Measurements from ENCODE around the gene UGT1A5.
"Not testable (repeated sequence)": the region's sequence is repeated elsewhere in the genome, so short reads cannot be mapped to it uniquely, and the experiment has no call there.

The UGT1A5 gene

GRCh38 chr2:233688341-233688740, 24.4 kb upstream of the UGT1A5 start:
- Mint-ChIP-seq H3K4me1 (ENCODE audit: low read depth) (no peaks in the 10 kb centered on the region), H3K27me3 (peaks cover 7% of the 10 kb centered on the region), H3K4me3 (no peak overlapping the region), H3K9me3 (ENCODE audit: low read depth) (no peaks in the 10 kb centered on the region), H3K36me3 (no peaks in the 10 kb centered on the region), H3K27ac (no peak overlapping the region)

GRCh38 chr2:233689031-233689430, 23.7 kb upstream of the UGT1A5 start:
- Mint-ChIP-seq H3K4me1 (ENCODE audit: low read depth) (no peaks in the 10 kb centered on the region), H3K4me3 (no peak overlapping the region), H3K36me3 (no peaks in the 10 kb centered on the region), H3K9me3 (ENCODE audit: low read depth) (no peaks in the 10 kb centered on the region), H3K27me3 (peaks cover 7% of the 10 kb centered on the region), H3K27ac (no peak overlapping the region)

- Mint-ChIP-seq H3K36me3 (no peaks in the 10 kb centered on the region), H3K9me3 (ENCODE audit: low read depth) (no peaks in the 10 kb centered on the region), H3K27me3 (peaks cover 7% of the 10 kb centered on the region), H3K4me3 (no peak overlapping the region), H3K27ac (no peak overlapping the region), H3K4me1 (ENCODE audit: low read depth) (no peaks in the 10 kb centered on the region)
These were observed 23.2 kb upstream of the UGT1A5 start for GRCh38 chr2:233689501-233689900.

GRCh38 chr2:233690444-233690843, 22.3 kb upstream of the UGT1A5 start:
- Mint-ChIP-seq H3K27ac (no peak overlapping the region), H3K36me3 (no peaks in the 10 kb centered on the region), H3K4me3 (no peak overlapping the region), H3K9me3 (ENCODE audit: low read depth) (no peaks in the 10 kb centered on the region), H3K27me3 (peaks cover 7% of the 10 kb centered on the region), H3K4me1 (ENCODE audit: low read depth) (no peaks in the 10 kb centered on the region)

- no peaks in the 10 kb centered on the region for H3K9me3 Mint-ChIP-seq (ENCODE audit: low read depth)
- no peaks in the 10 kb centered on the region for H3K36me3 Mint-ChIP-seq
- no peak overlapping the region for H3K27ac Mint-ChIP-seq
- H3K4me3 Mint-ChIP-seq, result no peak overlapping the region
- H3K27me3 Mint-ChIP-seq, result peaks cover 4% of the 10 kb centered on the region
- H3K4me1 Mint-ChIP-seq (ENCODE audit: low read depth), result no peaks in the 10 kb centered on the region
These were observed 21.0 kb upstream of the UGT1A5 start for GRCh38 chr2:233691443-233692433.

- Mint-ChIP-seq H3K9me3 (ENCODE audit: low read depth) (no peaks in the 10 kb centered on the region), H3K27me3 (peaks cover 3% of the 10 kb centered on the region), H3K4me3 (no peak within 1 kb of the TSS), H3K36me3 (no peaks in the 10 kb centered on the region), H3K27ac (no peak within 1 kb of the TSS), H3K4me1 (ENCODE audit: low read depth) (no peaks in the 10 kb centered on the region)
These were observed 20.1 kb upstream of the UGT1A5 start, which contains the start of gene UGT1A6 for GRCh38 chr2:233692648-233693047. TSS of gene UGT1A6 (plus strand) at chr2:233692890. CDS start at chr2:233693005, 115 bp downstream.

- no peaks in the 10 kb centered on the region for H3K27me3 Mint-ChIP-seq
- H3K36me3 Mint-ChIP-seq, result no peaks in the 10 kb centered on the region
- H3K4me3 Mint-ChIP-seq, result no peak overlapping the region
- H3K9me3 Mint-ChIP-seq (ENCODE audit: low read depth), result no peaks in the 10 kb centered on the region
- no peaks in the 10 kb centered on the region for H3K4me1 Mint-ChIP-seq (ENCODE audit: low read depth)
- H3K27ac Mint-ChIP-seq, result no peak overlapping the region
These were observed 18.7 kb upstream of the UGT1A5 start for GRCh38 chr2:233693963-233694362.

- Mint-ChIP-seq H3K36me3 (no peaks in the 10 kb centered on the region), H3K4me1 (ENCODE audit: low read depth) (no peaks in the 10 kb centered on the region), H3K9me3 (ENCODE audit: low read depth) (no peaks in the 10 kb centered on the region), H3K27ac (no peak overlapping the region), H3K4me3 (no peak overlapping the region), H3K27me3 (no peaks in the 10 kb centered on the region)
These were observed 14.0 kb upstream of the UGT1A5 start for GRCh38 chr2:233698740-233699139.

- Mint-ChIP-seq H3K4me1 (ENCODE audit: low read depth) (no peaks in the 10 kb centered on the region), H3K9me3 (ENCODE audit: low read depth) (peaks cover 3% of the 10 kb centered on the region), H3K4me3 (no peak overlapping the region), H3K27ac (no peak overlapping the region), H3K27me3 (peaks cover 3% of the 10 kb centered on the region), H3K36me3 (peaks cover 3% of the 10 kb centered on the region)
These were observed 13.2 kb upstream of the UGT1A5 start for GRCh38 chr2:233699424-233700027.

- Mint-ChIP-seq H3K36me3 (peaks cover 3% of the 10 kb centered on the region), H3K27me3 (peaks cover 4% of the 10 kb centered on the region), H3K9me3 (ENCODE audit: low read depth) (peaks cover 3% of the 10 kb centered on the region), H3K4me3 (no peak overlapping the region), H3K27ac (no peak overlapping the region), H3K4me1 (ENCODE audit: low read depth) (no peaks in the 10 kb centered on the region)
These were observed 12.6 kb upstream of the UGT1A5 start for GRCh38 chr2:233700028-233700635.

- H3K4me3 Mint-ChIP-seq; H3K9me3 Mint-ChIP-seq (ENCODE audit: low read depth); H3K4me1 Mint-ChIP-seq (ENCODE audit: low read depth); H3K36me3 Mint-ChIP-seq; H3K27me3 Mint-ChIP-seq; H3K27ac Mint-ChIP-seq: not testable (repeated sequence)
These were observed 11.9 kb upstream of the UGT1A5 start for GRCh38 chr2:233700842-233701241.

- Mint-ChIP-seq H3K4me3 (no peak overlapping the region), H3K9me3 (ENCODE audit: low read depth) (peaks cover 3% of the 10 kb centered on the region), H3K27ac (no peak overlapping the region), H3K36me3 (peaks cover 3% of the 10 kb centered on the region), H3K4me1 (ENCODE audit: low read depth) (no peaks in the 10 kb centered on the region), H3K27me3 (peaks cover 6% of the 10 kb centered on the region)
These were observed 10.5 kb upstream of the UGT1A5 start for GRCh38 chr2:233702238-233702637.

- peaks cover 3% of the 10 kb centered on the region for H3K36me3 Mint-ChIP-seq
- H3K4me3 Mint-ChIP-seq, result no peak overlapping the region
- H3K27ac Mint-ChIP-seq, result no peak overlapping the region
- no peaks in the 10 kb centered on the region for H3K4me1 Mint-ChIP-seq (ENCODE audit: low read depth)
- H3K9me3 Mint-ChIP-seq (ENCODE audit: low read depth), result peaks cover 3% of the 10 kb centered on the region
- peaks cover 9% of the 10 kb centered on the region for H3K27me3 Mint-ChIP-seq
These were observed 6.7 kb upstream of the UGT1A5 start for GRCh38 chr2:233705911-233706506.

GRCh38 chr2:233706720-233707119, 6.0 kb upstream of the UGT1A5 start:
- peaks cover 3% of the 10 kb centered on the region for H3K9me3 Mint-ChIP-seq (ENCODE audit: low read depth)
- H3K36me3 Mint-ChIP-seq, result peaks cover 3% of the 10 kb centered on the region

More at GRCh38 chr2:233706720-233707119, 6.0 kb upstream of the UGT1A5 start:
- Mint-ChIP-seq H3K4me1 (ENCODE audit: low read depth) (no peaks in the 10 kb centered on the region), H3K4me3 (no peak overlapping the region), H3K27ac (no peak overlapping the region), H3K27me3 (peaks cover 9% of the 10 kb centered on the region)

Data from activated naive CD8-positive, alpha-beta T cell (primary cell).